Right lobe of liver (tissue), 4 donors: Measurements from ENCODE around the gene P2RY2.

Experiments
- CTCF ChIP-seq, 4 donors: fragments of 200-600 bp in 3 of 4; fragments of 450-650 bp in 1 of 4; IDR thresholded peaks; one replicate each; pipeline versions ENCODE4 v1.5.1 to v1.8.0; 2016 to 2022; ENCODE audit warnings: antibody characterized with exemption in 4 of 4, mild to moderate bottlenecking in 2 of 4
- POLR2A ChIP-seq: fragments of 450-650 bp; IDR thresholded peaks from one replicate; pipeline ENCODE4 v1.6.1; 2017; ENCODE audit warnings: antibody characterized with exemption, mild to moderate bottlenecking
- donor health status: DM: no; HTN: no; CAD: no.
- donor health status: DM: no; HTN: no; CAD: no.
- donor health status: DM: no; HTN: yes; CAD: no.

- TF ChIP-seq CTCF (IDR thresholded peaks at IDR 0.05) (no peak), POLR2A (no peak)
Measured at GRCh38 chr11:73257342-73258103, 39.4 kb downstream of the P2RY2 start.
